ENCODE measurements around the gene GPD1L. TPM values are rescaled to one million over a fixed set of nuclear protein-coding genes. Genes with fewer than 3 reads are reported as not detected.
A peak's percentile ranks its signal among the peaks of the same experiment; 100 is the strongest.

The GPD1L gene
- polyA plus RNA-seq, 1 donor from 2014 or later: 18.2 TPM

DNA sequence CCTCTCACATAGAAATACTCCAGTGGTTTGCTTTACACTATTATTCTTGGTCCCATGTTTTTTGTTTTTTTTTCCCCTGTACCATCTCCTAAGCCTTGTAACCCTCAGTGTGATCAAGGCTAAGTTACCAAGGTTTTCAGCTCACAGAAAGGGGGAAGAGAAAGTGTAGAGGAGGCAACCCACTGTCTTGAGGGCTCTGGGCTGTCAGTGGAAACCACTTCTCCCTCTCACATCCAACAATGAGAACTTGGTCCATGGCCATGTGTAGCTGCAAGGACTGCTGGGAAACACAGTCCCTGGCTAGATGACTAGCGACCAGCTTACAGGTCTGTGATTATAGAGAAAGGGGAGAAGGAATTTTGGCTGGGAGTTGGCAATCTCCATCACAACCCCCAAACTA is 30.3 kb downstream of the GPD1L start:
- Histone ChIP-seq H3K36me3 (ENCODE audit: insufficient read depth, low read length) (no peaks in the 10 kb centered on the region), H3K27me3 (ENCODE audit: insufficient read depth, low read depth, low read length) (no peaks in the 10 kb centered on the region), H3K4me3 (ENCODE audit: low read length) (no peak overlapping the region), H2AFZ (ENCODE audit: low read depth, low read length) (no peak overlapping the region), H3F3A (ENCODE audit: insufficient read depth, low read length, poor library complexity, severe bottlenecking) (no peaks in the 10 kb centered on the region), H3K9ac (ENCODE audit: low read length) (no peak overlapping the region), H3K9me3 (ENCODE audit: low read length) (no peaks in the 10 kb centered on the region), H4K20me1 (ENCODE audit: insufficient read depth) (no peaks in the 10 kb centered on the region), H3K4me2 (ENCODE audit: low read length) (no peak overlapping the region), H3K27ac (ENCODE audit: low read length) (no peak overlapping the region), H3K79me2 (replicated peaks; ENCODE audit: insufficient read depth, low read length) (no peaks in the 10 kb centered on the region), H3K9me2 (ENCODE audit: insufficient read depth, low read length) (no peaks in the 10 kb centered on the region)
- TF ChIP-seq POLR2AphosphoS5 (IDR thresholded peaks at IDR 0.05) (no peak), EP300 (conservative IDR thresholded peaks at IDR 0.05; ENCODE audit: poor library complexity, severe bottlenecking) (no peak), RAD21 (conservative IDR thresholded peaks at IDR 0.05) (no peak)
- TF ChIP-seq, protein P1, sequence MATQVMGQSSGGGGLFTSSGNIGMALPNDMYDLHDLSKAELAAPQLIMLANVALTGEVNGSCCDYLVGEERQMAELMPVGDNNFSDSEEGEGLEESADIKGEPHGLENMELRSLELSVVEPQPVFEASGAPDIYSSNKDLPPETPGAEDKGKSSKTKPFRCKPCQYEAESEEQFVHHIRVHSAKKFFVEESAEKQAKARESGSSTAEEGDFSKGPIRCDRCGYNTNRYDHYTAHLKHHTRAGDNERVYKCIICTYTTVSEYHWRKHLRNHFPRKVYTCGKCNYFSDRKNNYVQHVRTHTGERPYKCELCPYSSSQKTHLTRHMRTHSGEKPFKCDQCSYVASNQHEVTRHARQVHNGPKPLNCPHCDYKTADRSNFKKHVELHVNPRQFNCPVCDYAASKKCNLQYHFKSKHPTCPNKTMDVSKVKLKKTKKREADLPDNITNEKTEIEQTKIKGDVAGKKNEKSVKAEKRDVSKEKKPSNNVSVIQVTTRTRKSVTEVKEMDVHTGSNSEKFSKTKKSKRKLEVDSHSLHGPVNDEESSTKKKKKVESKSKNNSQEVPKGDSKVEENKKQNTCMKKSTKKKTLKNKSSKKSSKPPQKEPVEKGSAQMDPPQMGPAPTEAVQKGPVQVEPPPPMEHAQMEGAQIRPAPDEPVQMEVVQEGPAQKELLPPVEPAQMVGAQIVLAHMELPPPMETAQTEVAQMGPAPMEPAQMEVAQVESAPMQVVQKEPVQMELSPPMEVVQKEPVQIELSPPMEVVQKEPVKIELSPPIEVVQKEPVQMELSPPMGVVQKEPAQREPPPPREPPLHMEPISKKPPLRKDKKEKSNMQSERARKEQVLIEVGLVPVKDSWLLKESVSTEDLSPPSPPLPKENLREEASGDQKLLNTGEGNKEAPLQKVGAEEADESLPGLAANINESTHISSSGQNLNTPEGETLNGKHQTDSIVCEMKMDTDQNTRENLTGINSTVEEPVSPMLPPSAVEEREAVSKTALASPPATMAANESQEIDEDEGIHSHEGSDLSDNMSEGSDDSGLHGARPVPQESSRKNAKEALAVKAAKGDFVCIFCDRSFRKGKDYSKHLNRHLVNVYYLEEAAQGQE (IDR thresholded peaks at IDR 0.05; ENCODE audit: borderline replicate concordance): no peak

DNA sequence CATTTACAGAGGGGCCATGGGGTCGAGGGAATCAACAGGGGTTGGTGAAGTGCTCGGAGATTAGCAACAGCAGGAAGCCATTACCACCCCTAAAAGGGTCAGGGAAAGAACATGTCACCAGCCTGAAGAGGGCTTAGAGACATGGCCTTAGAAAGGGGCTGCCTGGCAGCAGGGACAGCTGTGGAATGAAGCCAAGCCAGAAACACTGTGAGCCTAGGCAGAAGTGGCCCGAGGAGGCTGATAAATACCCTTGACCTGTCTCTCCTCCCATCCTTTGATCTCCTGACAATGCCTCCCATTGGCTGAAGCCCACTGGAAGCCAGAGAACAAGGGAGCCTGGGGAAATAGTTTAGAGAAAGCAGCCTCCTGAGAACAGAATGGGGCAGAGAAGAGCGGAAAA is 31.4 kb downstream of the GPD1L start:
- no peak overlapping the region for H3K9ac ChIP-seq (ENCODE audit: low read length)
- H4K20me1 ChIP-seq (ENCODE audit: insufficient read depth): no peaks in the 10 kb centered on the region
- no peaks in the 10 kb centered on the region for H3K27me3 ChIP-seq (ENCODE audit: insufficient read depth, low read depth, low read length)
- no peaks in the 10 kb centered on the region for H3K9me2 ChIP-seq (ENCODE audit: insufficient read depth, low read length)
- no peak overlapping the region for H2AFZ ChIP-seq (ENCODE audit: low read depth, low read length)
- no peaks in the 10 kb centered on the region for H3K36me3 ChIP-seq (ENCODE audit: insufficient read depth, low read length)
- no peak overlapping the region for H3K27ac ChIP-seq (ENCODE audit: low read length)
- H3K79me2 ChIP-seq (replicated peaks; ENCODE audit: insufficient read depth, low read length): no peaks in the 10 kb centered on the region
- H3K4me3 ChIP-seq (ENCODE audit: low read length): no peak overlapping the region
- TF ChIP-seq POLR2AphosphoS5 (IDR thresholded peaks at IDR 0.05) (peak; percentile 48), RAD21 (conservative IDR thresholded peaks at IDR 0.05) (no peak), EZH2 (IDR thresholded peaks at IDR 0.05; ENCODE audit: borderline replicate concordance, insufficient read depth, low read length, poor library complexity, severe bottlenecking) (no peak)
- H3F3A ChIP-seq (ENCODE audit: insufficient read depth, low read length, poor library complexity, severe bottlenecking): no peaks in the 10 kb centered on the region
- no peaks in the 10 kb centered on the region for H3K9me3 ChIP-seq (ENCODE audit: low read length)
- H3K4me2 ChIP-seq (ENCODE audit: low read length): no peak overlapping the region

DNA sequence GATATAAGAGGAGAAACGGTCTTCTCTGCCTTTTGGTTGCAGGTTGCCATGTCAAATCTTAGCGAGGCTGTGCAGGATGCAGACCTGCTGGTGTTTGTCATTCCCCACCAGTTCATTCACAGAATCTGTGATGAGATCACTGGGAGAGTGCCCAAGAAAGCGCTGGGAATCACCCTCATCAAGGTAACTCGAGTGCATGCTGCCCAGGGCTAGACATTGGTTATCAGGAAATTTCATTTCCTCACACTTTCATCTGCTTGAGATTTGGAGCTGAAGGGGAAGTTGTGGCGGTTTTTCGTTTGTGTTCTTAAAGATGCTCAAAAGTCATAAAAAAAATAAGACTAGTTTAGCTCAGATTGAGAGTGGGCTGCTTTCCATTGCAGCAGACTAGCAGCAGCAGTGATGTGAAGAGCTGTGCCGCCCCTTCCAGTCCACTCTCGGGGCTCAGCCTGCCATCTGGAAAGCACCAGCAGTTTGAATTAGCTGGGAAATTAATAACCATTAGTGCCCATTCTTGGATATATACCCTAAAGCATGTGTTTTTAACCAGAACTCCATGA is 32.2 kb downstream of the GPD1L start:
- no peaks in the 10 kb centered on the region for H3K27me3 ChIP-seq (ENCODE audit: insufficient read depth, low read depth, low read length)
- H3K27ac ChIP-seq (ENCODE audit: low read length): no peak overlapping the region
- TF ChIP-seq MXI1 (conservative IDR thresholded peaks at IDR 0.05; ENCODE audit: poor library complexity, severe bottlenecking) (no peak), EP300 (conservative IDR thresholded peaks at IDR 0.05; ENCODE audit: poor library complexity, severe bottlenecking) (no peak), POLR2AphosphoS5 (IDR thresholded peaks at IDR 0.05) (no peak), TAF1 (IDR thresholded peaks at IDR 0.05; ENCODE audit: low read depth) (no peak), EZH2 (IDR thresholded peaks at IDR 0.05; ENCODE audit: borderline replicate concordance, insufficient read depth, low read length, poor library complexity, severe bottlenecking) (no peak), SMC3 (conservative IDR thresholded peaks at IDR 0.05; ENCODE audit: poor library complexity) (no peak)
- TF ChIP-seq, protein P1 (IDR thresholded peaks at IDR 0.05; ENCODE audit: borderline replicate concordance): no peak
- TF ChIP-seq, protein P2, sequence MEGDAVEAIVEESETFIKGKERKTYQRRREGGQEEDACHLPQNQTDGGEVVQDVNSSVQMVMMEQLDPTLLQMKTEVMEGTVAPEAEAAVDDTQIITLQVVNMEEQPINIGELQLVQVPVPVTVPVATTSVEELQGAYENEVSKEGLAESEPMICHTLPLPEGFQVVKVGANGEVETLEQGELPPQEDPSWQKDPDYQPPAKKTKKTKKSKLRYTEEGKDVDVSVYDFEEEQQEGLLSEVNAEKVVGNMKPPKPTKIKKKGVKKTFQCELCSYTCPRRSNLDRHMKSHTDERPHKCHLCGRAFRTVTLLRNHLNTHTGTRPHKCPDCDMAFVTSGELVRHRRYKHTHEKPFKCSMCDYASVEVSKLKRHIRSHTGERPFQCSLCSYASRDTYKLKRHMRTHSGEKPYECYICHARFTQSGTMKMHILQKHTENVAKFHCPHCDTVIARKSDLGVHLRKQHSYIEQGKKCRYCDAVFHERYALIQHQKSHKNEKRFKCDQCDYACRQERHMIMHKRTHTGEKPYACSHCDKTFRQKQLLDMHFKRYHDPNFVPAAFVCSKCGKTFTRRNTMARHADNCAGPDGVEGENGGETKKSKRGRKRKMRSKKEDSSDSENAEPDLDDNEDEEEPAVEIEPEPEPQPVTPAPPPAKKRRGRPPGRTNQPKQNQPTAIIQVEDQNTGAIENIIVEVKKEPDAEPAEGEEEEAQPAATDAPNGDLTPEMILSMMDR (IDR thresholded peaks at IDR 0.05; ENCODE audit: poor library complexity, severe bottlenecking): no peak
- H4K20me1 ChIP-seq (ENCODE audit: insufficient read depth): no peaks in the 10 kb centered on the region
- H3K9me2 ChIP-seq (ENCODE audit: insufficient read depth, low read length): no peaks in the 10 kb centered on the region
- no peaks in the 10 kb centered on the region for H3F3A ChIP-seq (ENCODE audit: insufficient read depth, low read length, poor library complexity, severe bottlenecking)
- no peaks in the 10 kb centered on the region for H3K36me3 ChIP-seq (ENCODE audit: insufficient read depth, low read length)
- no peaks in the 10 kb centered on the region for H3K9me3 ChIP-seq (ENCODE audit: low read length)
- no peak overlapping the region for H3K4me2 ChIP-seq (ENCODE audit: low read length)
- H3K4me3 ChIP-seq (ENCODE audit: low read length): no peak overlapping the region
- H3K9ac ChIP-seq (ENCODE audit: low read length): no peak overlapping the region
- H3K79me2 ChIP-seq (replicated peaks; ENCODE audit: insufficient read depth, low read length): no peaks in the 10 kb centered on the region
- H2AFZ ChIP-seq (ENCODE audit: low read depth, low read length): no peak overlapping the region
